HepG2 (cell line): ENCODE data around the gene AP3B2. TPM values are rescaled to one million over a fixed set of nuclear protein-coding genes. Genes with fewer than 3 reads are reported as not detected.

Experiments
- ATAC-seq: fragments of 200-7000 bp; cut with Tn5 transposase; 3 replicates; pipeline ENCODE4 v1.9.1; 2020; ENCODE audit warnings: mild to moderate bottlenecking, moderate library complexity
- BruUV-seq: library from RNA; stranded (reverse); fragments of 400-500 nt; replicated peaks from 2 replicates; lab custom pipeline; 2021; lab: Mats Ljungman, UMichigan
- CTCF ChIA-PET: fragments of 300-600 bp; formaldehyde crosslinking; extraction: SDS; loops from one replicate; lab custom pipeline; 2021; ENCODE audit warnings: low total read pairs, inconsistent platforms, low intra/inter-chr PET ratio; lab: Yijun Ruan, JAX
- POLR2A ChIA-PET: fragments of 350-600 bp; sonication (Branson Sonifier 250); formaldehyde crosslinking; loops from one replicate; lab custom pipeline; 2020; ENCODE audit warnings: antibody characterized with exemption, inconsistent platforms; lab: Yijun Ruan, JAX
- DNase-seq: peaks from one replicate; pipeline ENCODE4 v3.0.0-alpha.2; 2015; ENCODE audit warnings: low spot score
- FAIRE-seq: peaks from 3 replicates; lab custom pipeline; 2011; peaks lifted over from hg19 to GRCh38; lab: Jason Lieb, UNC
- H2AFZ ChIP-seq: one replicate; pipeline ENCODE4 v1.6.1; 2011; ENCODE audit warnings: low read length, inconsistent platforms
- H3K27ac ChIP-seq: fragments of 300-600 bp; 3 replicates; pipeline ENCODE4 v1.8.0; 2011; ENCODE audit warnings: mixed run types, mild to moderate bottlenecking, mixed read lengths, low read length, inconsistent platforms; ENCODE audit not compliant: insufficient read depth; ENCODE audit errors: extremely low read length
- H3K27me3 ChIP-seq, 2 experiments: fragments of 200-600 bp in 1 of 2; 2 replicates in 1 of 2; 3 replicates in 1 of 2; pipeline versions ENCODE4 v1.6.0 to v1.8.0; 2011; ENCODE audit warnings: low read length in 2 of 2, mild to moderate bottlenecking in 2 of 2, moderate library complexity in 2 of 2, inconsistent platforms in 1 of 2; ENCODE audit not compliant: insufficient read depth in 2 of 2, control insufficient read depth in 1 of 2
- H3K36me3 ChIP-seq, 2 experiments: fragments of 200-600 bp in 1 of 2; replicated peaks in 1 of 2; 2 replicates in 1 of 2; 3 replicates in 1 of 2; pipeline versions ENCODE4 v1.5.1 to v1.8.0; 2011; ENCODE audit warnings: low read length in 2 of 2, inconsistent platforms in 1 of 2; ENCODE audit not compliant: insufficient read depth in 2 of 2, control insufficient read depth in 1 of 2
- H3K4me1 ChIP-seq: 2 replicates; pipeline ENCODE4 v1.5.1; 2012; ENCODE audit warnings: low read length, inconsistent platforms; ENCODE audit not compliant: insufficient read depth
- H3K4me2 ChIP-seq: 2 replicates; pipeline ENCODE4 v1.6.0; 2011; ENCODE audit warnings: low read depth, low read length, inconsistent platforms
- H3K4me3 ChIP-seq, 3 experiments: fragments of 200-600 bp in 1 of 3; sonication (generic), shearing (Covaris generic) in 1 of 3; replicated peaks in 1 of 3; 2 replicates each; pipeline ENCODE4 v1.5.1; 2011 to 2016; ENCODE audit warnings: low read length in 3 of 3, inconsistent platforms in 2 of 3, low read depth in 2 of 3, mild to moderate bottlenecking in 2 of 3, control low read depth in 1 of 3, mixed read lengths in 1 of 3; ENCODE audit not compliant: insufficient read depth in 1 of 3
- H3K79me2 ChIP-seq: one replicate; pipeline ENCODE4 v1.6.1; 2011; ENCODE audit warnings: low read length, inconsistent platforms; ENCODE audit not compliant: insufficient read depth
- H3K9ac ChIP-seq: 2 replicates; pipeline ENCODE4 v1.6.0; 2011; ENCODE audit warnings: mild to moderate bottlenecking, low read depth, low read length, inconsistent platforms; ENCODE audit not compliant: insufficient read depth
- H3K9me3 ChIP-seq: 2 replicates; pipeline ENCODE4 v1.5.1; 2012; ENCODE audit warnings: mild to moderate bottlenecking, low read length
- H4K20me1 ChIP-seq: 2 replicates; pipeline ENCODE4 v1.6.0; 2011; ENCODE audit warnings: inconsistent platforms, mild to moderate bottlenecking, low read length, moderate library complexity; ENCODE audit not compliant: insufficient read depth
- CCAR2 ChIP-seq: fragments of 200-400 bp; formaldehyde crosslinking; optimal IDR thresholded peaks from 2 replicates; pipeline ENCODE3; 2018; ENCODE audit warnings: low read depth, mild to moderate bottlenecking, low read length, moderate library complexity
- DMAP1 ChIP-seq: IDR thresholded peaks from 2 replicates; pipeline ENCODE4 v1.6.1; 2016
- DNMT3B ChIP-seq: conservative IDR thresholded peaks from 2 replicates; pipeline ENCODE4 v1.6.1; 2016; ENCODE audit warnings: missing biosample characterization, control low read depth
- GLI4 ChIP-seq: sonication (generic); formaldehyde crosslinking; IDR thresholded peaks from 2 replicates; pipeline ENCODE4 v1.5.1; 2020; ENCODE audit warnings: missing genetic modification reagents, mild to moderate bottlenecking, moderate library complexity, borderline replicate concordance
- KDM6A ChIP-seq: IDR thresholded peaks from 2 replicates; pipeline ENCODE4 v1.6.1; 2016; ENCODE audit warnings: low read depth
- MAFF ChIP-seq: IDR thresholded peaks from 2 replicates; pipeline ENCODE4 v1.6.1; 2011; ENCODE audit warnings: low read depth, low read length, improper control_type of control experiment
- PLSCR1 ChIP-seq: sonication (generic); formaldehyde crosslinking; IDR thresholded peaks from 2 replicates; pipeline ENCODE4 v1.5.0; 2020; ENCODE audit warnings: missing genetic modification reagents, mild to moderate bottlenecking, borderline replicate concordance
- SAP130 ChIP-seq: IDR thresholded peaks from 2 replicates; pipeline ENCODE4 v1.6.1; 2016; ENCODE audit warnings: low read depth
- SMAD3 ChIP-seq: sonication (generic); formaldehyde crosslinking; IDR thresholded peaks from 2 replicates; pipeline ENCODE4 v1.4.0; 2020; ENCODE audit warnings: missing genetic modification reagents
- SP2 ChIP-seq: sonication (generic); formaldehyde crosslinking; IDR thresholded peaks from 2 replicates; pipeline ENCODE4 v1.5.1; 2020; ENCODE audit warnings: mild to moderate bottlenecking, missing genetic modification reagents
- STAT5B ChIP-seq: sonication (generic); formaldehyde crosslinking; IDR thresholded peaks from 2 replicates; pipeline ENCODE4 v1.4.0; 2020; ENCODE audit warnings: missing genetic modification reagents
- THAP7 ChIP-seq: sonication (generic); formaldehyde crosslinking; IDR thresholded peaks from 2 replicates; pipeline ENCODE4 v1.8.1; 2023; ENCODE audit warnings: mild to moderate bottlenecking, missing genetic modification reagents
- ZNF317 ChIP-seq: sonication (generic); formaldehyde crosslinking; IDR thresholded peaks from 2 replicates; pipeline ENCODE4 v1.5.0; 2020; ENCODE audit warnings: mild to moderate bottlenecking, missing genetic modification reagents
- ZNF367 ChIP-seq: sonication (generic); formaldehyde crosslinking; IDR thresholded peaks from 2 replicates; pipeline ENCODE4 v1.4.0; 2020; ENCODE audit warnings: missing genetic modification reagents, borderline replicate concordance
- WGBS: methylation state at CpG from one replicate; pipeline ENCODE4 v1.1.6; 2017; ENCODE audit warnings: low lambda C conversion rate; 5-methylcytosine and 5-hydroxymethylcytosine counted together
- in situ Hi-C: cut with HindIII; loops from 2 replicates; pipeline ENCODE4 v1.10.0; 2017; ENCODE audit warnings: low pct_unique_long_range_greater_than_20kb; ENCODE audit not compliant: extremely low pct_ligation_motif_present
- intact Hi-C: fragments of 100-400 bp; cut with micrococcal nuclease; formaldehyde crosslinking; loops from one replicate; pipeline ENCODE4 v1.10.0; 2022; ENCODE audit not compliant: unreplicated experiment
- polyA plus RNA-seq, 8 experiments: library from polyadenylated mRNA; depleted of rRNA in 3 of 8; stranded (reverse) in 7 of 8; unstranded in 1 of 8; fragments of >200 nt; fragmentation: Illumina TruSeq in 4 of 8; extraction: Trizol in 4 of 8; gene quantifications; 2 replicates each; pipeline versions ENCODE4 v1.2.1 to v1.2.3, GENCODE V29; 2011 to 2016; ENCODE audit warnings: low read depth in 4 of 8, missing spikeins in 1 of 8, mixed read lengths in 1 of 8; ENCODE audit not compliant: insufficient read depth in 1 of 8
- total RNA-seq, 5 experiments: library from RNA; depleted of rRNA; stranded (reverse); fragments of >200 nt; fragmentation: Illumina TruSeq; extraction: Trizol; gene quantifications; 2 replicates each; pipeline ENCODE4 v1.2.3, GENCODE V29; 2016; ENCODE audit warnings: low read depth in 1 of 5

AP3B2 gene
- total and polyA plus RNA-seq, 2 of the 13 experiments (the other 11 are each of a cell fraction or from before 2014, with no cell fraction given) = not detected

GRCh38 chr15:82677720-82678323, 31.9 kb downstream of the AP3B2 start:
- H3K4me1 ChIP-seq = no peaks in the 10 kb centered on the region
- H3K36me3 ChIP-seq = no peaks in the 10 kb centered on the region
- no peaks in the 10 kb centered on the region for H3K79me2 ChIP-seq
- TF ChIP-seq THAP7 (CRISPR knock-in tag) (no peak), CCAR2 (no peak), STAT5B (CRISPR knock-in tag) (no peak), MAFF (no peak), SP2 (CRISPR knock-in tag) (no peak), DNMT3B (no peak), SAP130 (CRISPR knock-in tag) (no peak), GLI4 (CRISPR knock-in tag) (no peak), KDM6A (CRISPR knock-in tag) (no peak), ZNF367 (CRISPR knock-in tag) (no peak), SMAD3 (CRISPR knock-in tag) (no peak), PLSCR1 (CRISPR knock-in tag) (no peak), ZNF317 (CRISPR knock-in tag) (no peak), DMAP1 (CRISPR knock-in tag) (no peak)
- DNase-seq = no peak
- 0% methylated on average over 3 of the region's 7 CpGs for WGBS
- no peaks in the 10 kb centered on the region for H4K20me1 ChIP-seq
- H3K9ac ChIP-seq = no peak overlapping the region
- no peak overlapping the region for H2AFZ ChIP-seq
- H3K9me3 ChIP-seq = no peaks in the 10 kb centered on the region
- intact Hi-C loops = no loop called here
- no TSS peak for BruUV-seq
- no peak overlapping the region for H3K4me2 ChIP-seq
- no peak overlapping the region for H3K27ac ChIP-seq
- POLR2A ChIA-PET = no interaction called here
- in situ Hi-C loops = no loop called here
- no peak for FAIRE-seq
- ATAC-seq = no peak
- CTCF ChIA-PET = no interaction called here
- no peak overlapping the region for H3K4me3 ChIP-seq
- H3K27me3 ChIP-seq = peaks cover 0 to 20% of the 10 kb centered on the region in 2 experiments; a peak in 3 of 5 replicates
